Lung (tissue), 12 donors: ENCODE measurements around the gene UGT1A8. TPM values are rescaled to one million over a fixed set of nuclear protein-coding genes. Genes with fewer than 3 reads are reported as not detected.

Source experiments
- ATAC-seq: fragments of 200-7000 bp; cut with Tn5 transposase; one replicate; pipeline ENCODE4 v1.9.1; 2020; ENCODE audit warnings: moderate number of reproducible peaks; ENCODE audit not compliant: insufficient read depth, low FRiP score
- DNase-seq, 3 donors: peaks; one replicate each; pipeline ENCODE4 v3.0.0-alpha.2; 2013 to 2017
- H3K27ac ChIP-seq, 2 donors: one replicate each; pipeline ENCODE4 v1.5.1; 2013; ENCODE audit warnings: mild to moderate bottlenecking in 2 of 2, moderate library complexity in 2 of 2, control low read depth in 1 of 2, inconsistent platforms in 1 of 2, low read depth in 1 of 2, low read length in 1 of 2
- H3K27me3 ChIP-seq, 3 donors: one replicate each; pipeline ENCODE4 v1.5.1; 2013; ENCODE audit warnings: low read length in 2 of 3; ENCODE audit not compliant: control insufficient read depth in 3 of 3, insufficient read depth in 3 of 3
- H3K36me3 ChIP-seq, 4 donors: one replicate each; pipeline ENCODE4 v1.5.1; 2013; ENCODE audit warnings: low read length in 4 of 4, mild to moderate bottlenecking in 1 of 4, moderate library complexity in 1 of 4; ENCODE audit not compliant: control insufficient read depth in 4 of 4, insufficient read depth in 4 of 4
- H3K4me1 ChIP-seq, 5 donors: one replicate each; pipeline ENCODE4 v1.5.1; 2013; ENCODE audit warnings: low read length in 5 of 5, mild to moderate bottlenecking in 2 of 5, moderate library complexity in 1 of 5; ENCODE audit not compliant: control insufficient read depth in 5 of 5, insufficient read depth in 5 of 5
- H3K4me3 ChIP-seq: one replicate; pipeline ENCODE4 v1.5.1; 2013; ENCODE audit warnings: mild to moderate bottlenecking, control low read depth, moderate library complexity
- H3K9ac ChIP-seq, 2 donors: one replicate each; pipeline ENCODE4 v1.5.1; 2013; ENCODE audit warnings: low read length in 2 of 2, control low read depth in 1 of 2; ENCODE audit not compliant: insufficient read depth in 1 of 2
- H3K9me3 ChIP-seq, 4 donors: one replicate each; pipeline ENCODE4 v1.5.1; 2013; ENCODE audit warnings: low read length in 3 of 4, mild to moderate bottlenecking in 1 of 4, moderate library complexity in 1 of 4; ENCODE audit not compliant: control insufficient read depth in 4 of 4, insufficient read depth in 3 of 4
- WGBS, 2 donors: extraction: QIAGEN DNeasy Blood & Tissue Kit; methylation state at CpG; one replicate each; pipeline ENCODE4 v1.1.7; 2013; 5-methylcytosine and 5-hydroxymethylcytosine counted together
- polyA plus RNA-seq, 2 donors: library from polyadenylated mRNA; stranded (reverse); fragments of 200-250 nt; gene quantifications; one replicate each; pipeline ENCODE4 v1.2.1, GENCODE V29; 2013
- total RNA-seq, 2 donors: library from RNA; depleted of rRNA in 1 of 2; stranded (reverse); fragments of >200 nt in 1 of 2; gene quantifications; one replicate each; pipeline ENCODE4 v1.2.1, GENCODE V29; 2014 to 2021
- TF ChIP-seq, protein P1 (sequence below): IDR thresholded peaks from 2 replicates; pipeline ENCODE4 v1.5.1; 2012; ENCODE audit warnings: mild to moderate bottlenecking; ENCODE audit errors: control extremely low read depth, extremely low read depth
- donor health status: control.
- donor health status: control.
- donor health status: Bipolar disorder and iron deficiency.
- donor health status: healthy.
- donor health status: DM: yes; HTN: yes; CAD: no.

Gene UGT1A8
- total and polyA plus RNA-seq, 4 donors, result 0.26 TPM; not detected in 3

DNA sequence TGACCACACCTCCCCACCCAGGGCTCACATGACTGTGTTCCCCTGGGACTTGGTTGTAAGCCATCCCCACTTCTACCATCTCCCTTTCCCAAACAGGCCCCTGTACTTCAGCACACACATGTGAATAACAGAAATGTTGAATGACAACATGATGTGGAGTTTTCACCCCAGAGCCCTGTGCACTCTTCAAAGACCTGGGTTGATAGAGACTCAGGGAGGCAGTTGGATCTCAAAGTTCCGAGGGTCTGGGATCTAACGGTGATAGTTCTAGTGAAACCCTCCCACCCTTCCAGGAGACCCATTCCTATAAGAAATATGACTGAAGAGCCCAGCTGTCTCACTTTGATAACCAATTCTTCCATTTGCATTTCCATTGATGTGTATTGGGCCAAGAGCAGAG, 160.6 kb downstream of the UGT1A8 start, which contains the start of gene MROH2A:
Gene MROH2A, plus strand, starts transcription at position 301 of the 400 bp plus-strand sequence. CDS start 1,029 bp downstream, outside the sequence.
- no peak for DNase-seq
- Histone ChIP-seq H3K36me3 (no peaks in the 10 kb centered on the region), H3K9me3 (peaks cover 0 to 14% (median 0%) of the 10 kb centered on the region in 4 donors), H3K4me3 (no peak within 1 kb of the TSS), H3K27ac (no peak within 1 kb of the TSS), H3K27me3 (no peaks in the 10 kb centered on the region), H3K9ac (no peak within 1 kb of the TSS), H3K4me1 (no peaks in the 10 kb centered on the region)
- WGBS, 2 donors, result 93 to 95% methylated on average over 2 of the region's 2 CpGs
- no peak for ATAC-seq
- TF ChIP-seq, protein P1, sequence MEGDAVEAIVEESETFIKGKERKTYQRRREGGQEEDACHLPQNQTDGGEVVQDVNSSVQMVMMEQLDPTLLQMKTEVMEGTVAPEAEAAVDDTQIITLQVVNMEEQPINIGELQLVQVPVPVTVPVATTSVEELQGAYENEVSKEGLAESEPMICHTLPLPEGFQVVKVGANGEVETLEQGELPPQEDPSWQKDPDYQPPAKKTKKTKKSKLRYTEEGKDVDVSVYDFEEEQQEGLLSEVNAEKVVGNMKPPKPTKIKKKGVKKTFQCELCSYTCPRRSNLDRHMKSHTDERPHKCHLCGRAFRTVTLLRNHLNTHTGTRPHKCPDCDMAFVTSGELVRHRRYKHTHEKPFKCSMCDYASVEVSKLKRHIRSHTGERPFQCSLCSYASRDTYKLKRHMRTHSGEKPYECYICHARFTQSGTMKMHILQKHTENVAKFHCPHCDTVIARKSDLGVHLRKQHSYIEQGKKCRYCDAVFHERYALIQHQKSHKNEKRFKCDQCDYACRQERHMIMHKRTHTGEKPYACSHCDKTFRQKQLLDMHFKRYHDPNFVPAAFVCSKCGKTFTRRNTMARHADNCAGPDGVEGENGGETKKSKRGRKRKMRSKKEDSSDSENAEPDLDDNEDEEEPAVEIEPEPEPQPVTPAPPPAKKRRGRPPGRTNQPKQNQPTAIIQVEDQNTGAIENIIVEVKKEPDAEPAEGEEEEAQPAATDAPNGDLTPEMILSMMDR, result no peak

DNA sequence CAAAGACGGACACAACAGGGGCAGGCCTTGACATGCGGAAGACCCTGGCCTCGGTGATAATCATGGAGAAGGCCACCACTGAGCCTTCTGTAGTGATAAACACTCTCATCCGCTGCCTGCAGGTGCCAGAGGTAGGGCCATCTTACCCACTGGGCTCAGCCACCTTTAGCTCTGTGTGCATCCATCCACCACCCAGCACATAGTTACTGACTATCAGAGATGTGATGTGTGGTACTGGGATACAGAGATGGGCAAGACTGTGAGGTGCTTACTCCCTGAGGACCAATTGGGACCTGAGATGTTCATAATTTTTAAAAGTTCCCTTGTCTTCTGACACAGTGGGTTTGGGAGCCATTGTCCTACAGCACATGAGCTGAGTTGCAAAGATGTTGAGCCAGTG, 162.3 kb downstream of the UGT1A8 start:
- peaks cover 0 to 14% (median 0%) of the 10 kb centered on the region in 4 donors for H3K9me3 ChIP-seq
- TF ChIP-seq, protein P1, result no peak
- no peak overlapping the region for H3K27ac ChIP-seq
- no peaks in the 10 kb centered on the region for H3K4me1 ChIP-seq
- H3K27me3 ChIP-seq, result no peaks in the 10 kb centered on the region
- no peak overlapping the region for H3K4me3 ChIP-seq
- no peaks in the 10 kb centered on the region for H3K36me3 ChIP-seq
- 91 to 95% methylated on average over 4 of the region's 4 CpGs for WGBS, 2 donors
- no peak overlapping the region for H3K9ac ChIP-seq
- DNase-seq (no peak), ATAC-seq (no peak)

GRCh38 chr2:233780771-233781170, 163.3 kb downstream of the UGT1A8 start:
- 89 to 94% methylated on average over 4 of the region's 4 CpGs for WGBS, 2 donors
- ATAC-seq, result no peak

More at GRCh38 chr2:233780771-233781170, 163.3 kb downstream of the UGT1A8 start:
- no peak for DNase-seq
- Histone ChIP-seq H3K9me3 (peaks cover 0 to 12% (median 0%) of the 10 kb centered on the region in 4 donors), H3K27me3 (no peaks in the 10 kb centered on the region), H3K27ac (no peak overlapping the region), H3K4me3 (no peak overlapping the region), H3K36me3 (no peaks in the 10 kb centered on the region), H3K4me1 (no peaks in the 10 kb centered on the region), H3K9ac (no peak overlapping the region)
- TF ChIP-seq, protein P1, result no peak
